ENCODE data around the gene ENTPD3. TPM values are rescaled to one million over a fixed set of nuclear protein-coding genes. Genes with fewer than 3 reads are reported as not detected.

ENTPD3 gene
- total and polyA plus RNA-seq, 2 of the 13 experiments (the other 11 are each of a cell fraction or from before 2014, with no cell fraction given): 0.07 TPM; not detected in 1

GRCh38 chr3:40456940-40457823 is 70.2 kb downstream of the ENTPD3 start, which contains the start of gene RPL14 (continued):
- TF ChIP-seq ZNF646 (CRISPR knock-in tag; IDR thresholded peaks at IDR 0.05): no peak
- TF ChIP-seq TARDBP (CRISPR knock-in tag; IDR thresholded peaks at IDR 0.05): no peak; the same call in 1 of the 2 replicates
- no peak for TF ChIP-seq SMARCE1 (IDR thresholded peaks at IDR 0.05; ENCODE audit: borderline replicate concordance)
- TF ChIP-seq DMAP1 (CRISPR knock-in tag; IDR thresholded peaks at IDR 0.05): peak; percentile 98
- TF ChIP-seq ZNF710 (CRISPR knock-in tag; IDR thresholded peaks at IDR 0.05; ENCODE audit: borderline replicate concordance): no peak
- TF ChIP-seq ZNF652 (CRISPR knock-in tag; IDR thresholded peaks at IDR 0.05; ENCODE audit: borderline replicate concordance, low read depth): no peak
- TF ChIP-seq ZBTB10 (CRISPR knock-in tag; IDR thresholded peaks at IDR 0.05; ENCODE audit: borderline replicate concordance): peak; percentile 42; the same call in 1 of the 2 replicates
- peak; percentile 87 for TF ChIP-seq ZSCAN12 (CRISPR knock-in tag; IDR thresholded peaks at IDR 0.05)
- TF ChIP-seq NR0B2 (CRISPR knock-in tag; IDR thresholded peaks at IDR 0.05): peak; percentile 92
- TF ChIP-seq GTF2F1 (IDR thresholded peaks at IDR 0.05; ENCODE audit: low read length): peak; percentile 66; the same call in 1 of the 2 replicates
- TF ChIP-seq ARID3A (IDR thresholded peaks at IDR 0.05; ENCODE audit: low read depth, low read length): no peak
- TF ChIP-seq ZIK1 (CRISPR knock-in tag; IDR thresholded peaks at IDR 0.05; ENCODE audit: borderline replicate concordance, low read depth): no peak
- peak; percentile 46; the same call in 1 of the 2 replicates for TF ChIP-seq ZSCAN30 (CRISPR knock-in tag; IDR thresholded peaks at IDR 0.05)
- TF ChIP-seq ELF1 (CRISPR knock-in tag; IDR thresholded peaks at IDR 0.05): peak; percentile 71
- TF ChIP-seq NFATC3 (CRISPR knock-in tag; IDR thresholded peaks at IDR 0.05): no peak
